PC-3 (cell line): ENCODE results near the gene RBBP5.

ENCODE experiments used
- EZH2 ChIP-seq: fragments of 300-600 bp; sonication (generic); IDR thresholded peaks from one replicate; pipeline ENCODE4 v1.6.1; 2017; ENCODE audit warnings: antibody characterized with exemption, mild to moderate bottlenecking, low read length; ENCODE audit not compliant: unreplicated experiment
- EZH2phosphoT487 ChIP-seq: fragments of 300-600 bp; sonication (generic); IDR thresholded peaks from 2 replicates; pipeline ENCODE4 v1.6.1; 2018; ENCODE audit warnings: mild to moderate bottlenecking, antibody characterized with exemption, low read length, borderline replicate concordance
- TF ChIP-seq, protein P1 (sequence below): fragments of 300-600 bp; sonication (generic); conservative IDR thresholded peaks from 2 replicates; pipeline ENCODE4 v1.5.1; 2017; ENCODE audit warnings: antibody characterized with exemption, low read depth, mild to moderate bottlenecking, low read length

DNA sequence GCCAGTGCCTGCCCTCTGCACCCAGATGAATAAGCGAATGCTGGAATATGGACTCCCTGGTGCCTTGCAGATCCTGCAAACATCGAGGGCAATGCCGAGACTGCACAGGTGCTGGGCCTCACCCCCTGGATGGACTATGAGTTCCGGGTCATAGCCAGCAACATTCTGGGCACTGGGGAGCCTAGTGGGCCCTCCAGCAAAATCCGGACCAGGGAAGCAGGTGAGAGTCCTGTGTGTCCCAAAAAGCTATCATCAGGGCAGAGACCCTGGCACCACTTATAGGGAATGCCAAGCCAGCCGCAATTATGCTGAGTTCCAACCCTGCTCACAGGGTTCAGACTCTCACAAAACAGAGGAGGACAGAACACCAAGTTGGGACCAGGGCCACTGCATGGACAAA is 54.7 kb downstream of the RBBP5 start:
- TF ChIP-seq, protein P1, sequence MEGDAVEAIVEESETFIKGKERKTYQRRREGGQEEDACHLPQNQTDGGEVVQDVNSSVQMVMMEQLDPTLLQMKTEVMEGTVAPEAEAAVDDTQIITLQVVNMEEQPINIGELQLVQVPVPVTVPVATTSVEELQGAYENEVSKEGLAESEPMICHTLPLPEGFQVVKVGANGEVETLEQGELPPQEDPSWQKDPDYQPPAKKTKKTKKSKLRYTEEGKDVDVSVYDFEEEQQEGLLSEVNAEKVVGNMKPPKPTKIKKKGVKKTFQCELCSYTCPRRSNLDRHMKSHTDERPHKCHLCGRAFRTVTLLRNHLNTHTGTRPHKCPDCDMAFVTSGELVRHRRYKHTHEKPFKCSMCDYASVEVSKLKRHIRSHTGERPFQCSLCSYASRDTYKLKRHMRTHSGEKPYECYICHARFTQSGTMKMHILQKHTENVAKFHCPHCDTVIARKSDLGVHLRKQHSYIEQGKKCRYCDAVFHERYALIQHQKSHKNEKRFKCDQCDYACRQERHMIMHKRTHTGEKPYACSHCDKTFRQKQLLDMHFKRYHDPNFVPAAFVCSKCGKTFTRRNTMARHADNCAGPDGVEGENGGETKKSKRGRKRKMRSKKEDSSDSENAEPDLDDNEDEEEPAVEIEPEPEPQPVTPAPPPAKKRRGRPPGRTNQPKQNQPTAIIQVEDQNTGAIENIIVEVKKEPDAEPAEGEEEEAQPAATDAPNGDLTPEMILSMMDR, result no peak
- TF ChIP-seq EZH2, result no peak
- no peak for TF ChIP-seq EZH2phosphoT487
